Esophagus muscularis mucosa (tissue), 4 donors: ENCODE data around the gene CACNG7. TPM values are rescaled to one million over a fixed set of nuclear protein-coding genes. Genes with fewer than 3 reads are reported as not detected.

Experiments used
- DNase-seq: peaks from one replicate; pipeline ENCODE4 v3.0.0-alpha.2; 2017; ENCODE audit errors: extremely low spot score
- H3K27ac ChIP-seq, 4 donors: fragments of 200-600 bp; sonication (generic); replicated peaks in 1 of 4; 1 replicate in 3 of 4; 2 replicates in 1 of 4; pipeline ENCODE4 v1.5.1; 2016 to 2019; ENCODE audit warnings: mild to moderate bottlenecking in 1 of 4
- H3K27me3 ChIP-seq, 4 donors: fragments of 200-600 bp; sonication (generic); one replicate each; pipeline versions ENCODE4 v1.5.1 to v1.6.0; 2016 to 2019
- H3K36me3 ChIP-seq, 4 donors: fragments of 200-600 bp; sonication (generic); one replicate each; pipeline ENCODE4 v1.5.1; 2016 to 2019
- H3K4me1 ChIP-seq, 4 donors: fragments of 200-600 bp; sonication (generic); one replicate each; pipeline ENCODE4 v1.5.1; 2016 to 2019
- H3K4me3 ChIP-seq, 4 donors: fragments of 200-600 bp; sonication (generic); 1 replicate in 2 of 4; 2 replicates in 2 of 4; pipeline ENCODE4 v1.5.1; 2016 to 2019; ENCODE audit warnings: mild to moderate bottlenecking in 4 of 4, moderate library complexity in 1 of 4
- H3K9me3 ChIP-seq, 4 donors: fragments of 200-600 bp; sonication (generic); 1 replicate in 3 of 4; 2 replicates in 1 of 4; pipeline ENCODE4 v1.5.1; 2016 to 2019
- EP300 ChIP-seq: sonication (generic); formaldehyde crosslinking; IDR thresholded peaks from one replicate; pipeline ENCODE4 v1.6.1; 2017; ENCODE audit warnings: antibody characterized with exemption
- POLR2A ChIP-seq: fragments of 450-650 bp; IDR thresholded peaks from one replicate; pipeline ENCODE4 v1.6.1; 2017; ENCODE audit warnings: antibody characterized with exemption, moderate library complexity, mild to moderate bottlenecking, low read depth
- POLR2AphosphoS5 ChIP-seq, 2 donors: sonication (generic); formaldehyde crosslinking; IDR thresholded peaks; one replicate each; pipeline ENCODE4 v1.6.1; 2017; ENCODE audit warnings: antibody characterized with exemption in 2 of 2
- WGBS: methylation state at CpG from one replicate; pipeline ENCODE4 v1.1.5; 2018; 5-methylcytosine and 5-hydroxymethylcytosine counted together
- intact Hi-C: fragments of 100-400 bp; cut with DNase I; formaldehyde crosslinking; loops from one replicate; pipeline ENCODE4 v1.15.1; 2023
- total RNA-seq, 4 donors: library from RNA; depleted of rRNA; stranded (reverse); fragments of >200 nt; gene quantifications; one replicate each; pipeline versions ENCODE4 v1.1.0 to v1.2.1, GENCODE V29; 2016
- TF ChIP-seq, protein P1 (sequence below), 3 experiments: fragments of 200-600 bp in 2 of 3; fragments of 450-650 bp in 1 of 3; sonication (generic) in 2 of 3; IDR thresholded peaks; one replicate each; pipeline ENCODE4 v1.5.1; 2017 to 2019; ENCODE audit warnings: antibody characterized with exemption in 3 of 3, mild to moderate bottlenecking in 2 of 3, moderate library complexity in 1 of 3

CACNG7 gene
- total RNA-seq, 4 donors from 2014 or later = under 0.01 to 1.2 TPM; not detected in 2

DNA sequence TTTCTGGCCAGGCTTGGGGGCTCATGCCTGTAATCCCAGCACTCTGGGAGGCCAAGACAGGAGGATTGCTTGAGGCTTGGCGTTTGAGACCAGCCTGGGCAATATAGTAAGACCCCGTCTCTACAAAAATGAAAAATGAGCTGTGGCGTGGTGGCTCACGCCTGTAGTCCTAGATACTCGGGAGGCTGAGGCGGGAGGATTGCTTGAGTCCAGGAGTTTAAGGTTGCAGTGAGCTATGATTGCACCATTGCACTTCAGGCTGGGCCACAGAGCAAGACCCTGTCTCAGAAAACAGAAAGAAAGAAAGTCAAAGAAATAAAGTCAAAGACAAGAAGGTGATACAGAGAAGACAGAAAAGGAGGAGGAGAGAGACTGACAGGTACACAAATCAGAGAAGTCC is 79.9 kb downstream of the CACNG7 start:
- H3K4me3 ChIP-seq = no peak overlapping the region
- TF ChIP-seq EP300 = no peak
- no peak for TF ChIP-seq POLR2A
- no peak for TF ChIP-seq POLR2AphosphoS5 (IDR thresholded peaks at IDR 0.05)
- TF ChIP-seq, protein P1, sequence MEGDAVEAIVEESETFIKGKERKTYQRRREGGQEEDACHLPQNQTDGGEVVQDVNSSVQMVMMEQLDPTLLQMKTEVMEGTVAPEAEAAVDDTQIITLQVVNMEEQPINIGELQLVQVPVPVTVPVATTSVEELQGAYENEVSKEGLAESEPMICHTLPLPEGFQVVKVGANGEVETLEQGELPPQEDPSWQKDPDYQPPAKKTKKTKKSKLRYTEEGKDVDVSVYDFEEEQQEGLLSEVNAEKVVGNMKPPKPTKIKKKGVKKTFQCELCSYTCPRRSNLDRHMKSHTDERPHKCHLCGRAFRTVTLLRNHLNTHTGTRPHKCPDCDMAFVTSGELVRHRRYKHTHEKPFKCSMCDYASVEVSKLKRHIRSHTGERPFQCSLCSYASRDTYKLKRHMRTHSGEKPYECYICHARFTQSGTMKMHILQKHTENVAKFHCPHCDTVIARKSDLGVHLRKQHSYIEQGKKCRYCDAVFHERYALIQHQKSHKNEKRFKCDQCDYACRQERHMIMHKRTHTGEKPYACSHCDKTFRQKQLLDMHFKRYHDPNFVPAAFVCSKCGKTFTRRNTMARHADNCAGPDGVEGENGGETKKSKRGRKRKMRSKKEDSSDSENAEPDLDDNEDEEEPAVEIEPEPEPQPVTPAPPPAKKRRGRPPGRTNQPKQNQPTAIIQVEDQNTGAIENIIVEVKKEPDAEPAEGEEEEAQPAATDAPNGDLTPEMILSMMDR (IDR thresholded peaks at IDR 0.05) = no peak
- DNase-seq = no peak
- intact Hi-C loops = no loop called here
- no peak overlapping the region for H3K27ac ChIP-seq
- H3K27me3 ChIP-seq = peaks cover 6 to 80% (median 28%) of the 10 kb centered on the region in 4 donors
- peaks cover 0 to 32% (median 19%) of the 10 kb centered on the region in 4 donors for H3K4me1 ChIP-seq
- no peaks in the 10 kb centered on the region for H3K9me3 ChIP-seq
- WGBS = 90% methylated on average over 6 of the region's 6 CpGs
- H3K36me3 ChIP-seq = no peaks in the 10 kb centered on the region

DNA sequence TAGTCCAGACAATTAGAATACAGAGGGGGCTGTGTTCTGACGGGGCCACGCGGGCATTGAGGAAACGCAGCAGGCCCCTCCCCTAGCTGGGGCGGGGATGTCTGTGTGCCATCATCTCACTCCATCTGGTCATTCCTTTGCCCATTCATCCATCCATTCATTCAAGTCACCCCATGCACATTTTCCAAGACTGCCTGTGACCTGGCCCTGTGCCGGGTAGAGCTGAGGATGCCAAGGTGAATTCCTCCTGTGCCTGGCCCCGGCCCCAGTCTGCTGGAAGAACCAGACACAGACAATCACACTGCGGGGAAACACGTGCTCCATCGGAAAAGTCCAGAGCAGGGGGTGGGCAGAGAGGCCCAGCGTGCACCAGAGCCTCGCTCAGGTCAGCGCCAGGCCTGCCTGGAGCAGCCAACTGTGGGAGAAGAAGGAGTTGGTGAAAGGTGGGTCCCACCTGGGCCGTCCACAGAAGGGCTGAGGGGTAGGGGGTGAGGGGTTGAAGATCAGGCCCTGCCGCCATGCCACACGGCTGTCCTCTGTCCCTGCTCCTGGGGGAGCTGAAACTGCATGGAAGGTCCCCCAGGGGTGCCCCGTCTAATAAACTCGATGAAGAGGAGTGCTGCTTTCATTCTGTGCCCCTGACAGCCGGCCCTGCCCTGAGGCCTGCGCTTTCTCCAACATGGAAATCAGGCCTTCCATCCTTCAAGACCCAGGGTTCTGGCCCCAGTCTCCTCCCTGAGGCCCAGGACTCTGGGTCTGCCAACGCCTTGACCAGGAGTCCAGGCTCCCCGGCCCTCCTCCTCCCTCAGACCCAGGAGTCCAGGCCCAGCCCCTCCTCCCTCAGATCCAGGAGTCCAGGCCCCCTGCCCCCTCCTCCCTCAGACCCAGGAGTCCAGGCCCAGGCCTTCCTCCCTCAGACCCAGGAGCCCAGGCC is 80.8 kb downstream of the CACNG7 start:
- peaks cover 6 to 80% (median 30%) of the 10 kb centered on the region in 4 donors for H3K27me3 ChIP-seq
- no peaks in the 10 kb centered on the region for H3K9me3 ChIP-seq
- peaks cover 0 to 32% (median 19%) of the 10 kb centered on the region in 4 donors for H3K4me1 ChIP-seq
- H3K36me3 ChIP-seq = no peaks in the 10 kb centered on the region
- H3K27ac ChIP-seq = no peak overlapping the region
- TF ChIP-seq POLR2A (no peak), POLR2AphosphoS5 (IDR thresholded peaks at IDR 0.05) (peak in 1 of 2 donors; percentile 31)
- H3K4me3 ChIP-seq = no peak overlapping the region
- DNase-seq = no peak
- 64% methylated on average over 21 of the region's 22 CpGs for WGBS
- intact Hi-C loops = no loop called here

DNA sequence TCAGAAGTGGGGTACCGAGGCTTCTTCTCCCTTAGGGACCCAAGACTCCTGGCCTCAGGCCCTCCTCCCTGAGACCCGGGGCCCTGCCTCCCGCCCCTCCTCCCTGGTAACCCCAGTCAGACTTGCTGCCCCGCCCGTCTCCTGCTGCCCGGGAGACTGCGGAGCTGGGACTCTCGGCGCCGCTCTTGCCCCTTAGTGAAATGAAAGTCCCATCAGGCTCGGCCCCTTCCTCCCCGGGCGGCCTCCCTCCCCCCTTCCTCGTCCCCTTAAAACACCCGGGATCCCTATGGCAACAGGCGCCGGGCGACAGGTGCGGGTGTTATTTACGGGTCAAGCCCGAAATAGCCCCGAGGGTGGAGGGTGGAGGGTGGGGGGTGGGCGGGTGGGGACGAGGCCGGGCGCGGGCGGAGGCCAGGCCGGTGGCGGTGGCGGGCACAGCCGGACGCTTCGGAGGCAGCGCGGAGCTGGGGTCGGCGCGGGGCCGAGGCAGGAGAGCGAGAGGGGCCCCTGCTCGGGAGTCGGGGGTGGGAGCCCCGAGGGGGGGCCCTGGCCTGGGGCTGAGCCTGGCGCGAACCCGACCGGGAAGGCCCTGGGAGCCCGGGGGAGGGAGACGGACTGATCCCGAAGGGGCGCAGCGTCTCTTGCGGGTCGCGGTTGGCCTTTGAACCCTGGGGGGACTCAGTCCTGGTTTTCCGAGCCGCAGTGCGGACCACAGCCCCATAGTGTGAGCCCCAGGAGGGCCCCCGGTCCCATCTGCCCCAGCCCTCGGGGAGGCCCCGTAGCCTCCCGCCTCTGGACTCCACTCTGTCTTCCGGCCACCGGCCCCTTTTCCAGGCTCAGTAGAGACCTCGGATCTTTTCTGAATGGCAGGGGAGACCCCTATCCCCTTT is 82.4 kb downstream of the CACNG7 start, which contains the start of gene CACNG6:
Gene CACNG6, plus strand, starts transcription at position 414 of the 890 bp plus-strand sequence. CDS start 1,241 bp downstream, outside the sequence.
- Histone ChIP-seq H3K27ac (no peak within 1 kb of the TSS), H3K27me3 (peaks cover 6 to 87% (median 30%) of the 10 kb centered on the region in 4 donors), H3K4me3 (peak within 1 kb of the TSS; percentile 37 to 52 (median 44)), H3K4me1 (peaks cover 0 to 32% (median 19%) of the 10 kb centered on the region in 4 donors), H3K36me3 (no peaks in the 10 kb centered on the region), H3K9me3 (no peaks in the 10 kb centered on the region)
- 10% methylated on average over 26 of the region's 66 CpGs for WGBS
- DNase-seq = no peak
- intact Hi-C loops = no loop called here
- no peak for TF ChIP-seq POLR2A
- TF ChIP-seq, protein P1 (IDR thresholded peaks at IDR 0.05) = no peak

DNA sequence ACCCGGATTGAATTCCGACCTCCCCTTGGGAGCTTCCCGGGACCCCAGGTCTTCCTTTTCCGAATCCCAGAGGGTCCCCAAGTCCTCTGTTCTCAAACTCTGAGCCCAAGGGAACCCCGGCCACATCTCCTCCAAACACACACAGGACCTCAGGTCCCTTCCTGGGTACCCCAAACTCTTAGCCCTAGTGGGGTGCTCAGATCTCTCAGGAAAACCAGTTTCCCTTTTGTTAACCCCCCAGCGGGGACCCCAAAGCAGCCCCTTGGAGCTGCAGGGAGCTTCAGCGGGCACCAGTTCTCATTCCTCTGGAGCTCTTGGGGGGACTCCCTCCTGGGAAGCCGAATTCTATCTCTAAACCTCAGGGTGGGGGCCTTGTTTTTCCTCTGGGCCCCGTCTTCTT is 83.1 kb downstream of the CACNG7 start:
- WGBS = 77% methylated on average over 9 of the region's 9 CpGs
- Histone ChIP-seq H3K27me3 (peaks cover 6 to 84% (median 30%) of the 10 kb centered on the region in 4 donors), H3K27ac (no peak overlapping the region), H3K4me3 (no peak overlapping the region), H3K36me3 (no peaks in the 10 kb centered on the region), H3K9me3 (no peaks in the 10 kb centered on the region), H3K4me1 (peaks cover 0 to 32% (median 19%) of the 10 kb centered on the region in 4 donors)
- intact Hi-C loops = no loop called here
- DNase-seq = no peak
- TF ChIP-seq, protein P1 (IDR thresholded peaks at IDR 0.05) = no peak
- no peak for TF ChIP-seq POLR2AphosphoS5 (IDR thresholded peaks at IDR 0.05)

DNA sequence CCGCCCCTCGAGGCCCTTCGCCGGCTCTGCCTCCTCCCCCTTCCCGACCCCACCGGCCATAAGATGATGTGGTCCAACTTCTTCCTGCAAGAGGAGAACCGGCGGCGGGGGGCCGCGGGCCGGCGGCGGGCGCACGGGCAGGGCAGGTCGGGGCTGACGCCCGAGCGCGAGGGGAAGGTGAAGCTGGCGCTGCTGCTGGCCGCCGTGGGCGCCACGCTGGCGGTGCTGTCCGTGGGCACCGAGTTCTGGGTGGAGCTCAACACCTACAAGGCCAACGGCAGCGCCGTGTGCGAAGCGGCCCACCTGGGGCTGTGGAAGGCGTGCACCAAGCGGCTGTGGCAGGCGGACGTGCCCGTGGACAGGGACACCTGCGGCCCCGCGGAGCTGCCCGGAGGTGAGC is 83.7 kb downstream of the CACNG7 start:
- WGBS = 13% methylated on average over 4 of the region's 43 CpGs
- intact Hi-C loops = no loop called here
- peaks cover 6 to 84% (median 30%) of the 10 kb centered on the region in 4 donors for H3K27me3 ChIP-seq

More for the DNA sequence above, 83.7 kb downstream of the CACNG7 start:
- Histone ChIP-seq H3K4me1 (peaks cover 0 to 32% (median 19%) of the 10 kb centered on the region in 4 donors), H3K9me3 (no peaks in the 10 kb centered on the region), H3K36me3 (no peaks in the 10 kb centered on the region), H3K4me3 (no peak overlapping the region), H3K27ac (no peak overlapping the region)
- TF ChIP-seq, protein P1 (IDR thresholded peaks at IDR 0.05) = no peak
- TF ChIP-seq EP300 = no peak
- TF ChIP-seq POLR2AphosphoS5 (IDR thresholded peaks at IDR 0.05) = no peak
- no peak for TF ChIP-seq POLR2A
- no peak for DNase-seq
